Neutrophil (primary cell): ENCODE results near the gene INAVA.

Experiments used
- H3K27ac ChIP-seq: fragments of 200-600 bp; sonication (generic); 2 replicates; pipeline ENCODE4 v1.5.1; 2016; ENCODE audit warnings: mild to moderate bottlenecking, moderate library complexity
- H3K27me3 ChIP-seq: fragments of 200-600 bp; sonication (generic); 2 replicates; pipeline ENCODE4 v1.6.0; 2016; ENCODE audit warnings: mild to moderate bottlenecking
- H3K36me3 ChIP-seq: fragments of 200-600 bp; sonication (generic); 2 replicates; pipeline ENCODE4 v1.5.1; 2017
- H3K4me1 ChIP-seq, 2 experiments: fragments of 200-600 bp in 1 of 2; sonication (generic) in 1 of 2; 1 replicate in 1 of 2; 2 replicates in 1 of 2; pipeline versions ENCODE4 v1.5.1 to v1.6.1; 2013 to 2016; ENCODE audit warnings: low read depth in 1 of 2, low read length in 1 of 2, mild to moderate bottlenecking in 1 of 2, moderate library complexity in 1 of 2; ENCODE audit not compliant: control insufficient read depth in 1 of 2, insufficient read depth in 1 of 2
- H3K4me3 ChIP-seq, 2 experiments: fragments of 200-600 bp in 1 of 2; sonication (generic) in 1 of 2; 1 replicate in 1 of 2; 2 replicates in 1 of 2; pipeline ENCODE4 v1.5.1; 2013 to 2016; ENCODE audit warnings: low read depth in 1 of 2, low read length in 1 of 2, mild to moderate bottlenecking in 1 of 2, moderate library complexity in 1 of 2
- H3K9me3 ChIP-seq: fragments of 200-600 bp; sonication (generic); 2 replicates; pipeline ENCODE4 v1.5.1; 2016
- TF ChIP-seq, protein P1 (sequence below): fragments of 200-600 bp; sonication (generic); IDR thresholded peaks from 2 replicates; pipeline ENCODE4 v1.5.1; 2016; ENCODE audit warnings: antibody characterized with exemption

Gene INAVA

DNA sequence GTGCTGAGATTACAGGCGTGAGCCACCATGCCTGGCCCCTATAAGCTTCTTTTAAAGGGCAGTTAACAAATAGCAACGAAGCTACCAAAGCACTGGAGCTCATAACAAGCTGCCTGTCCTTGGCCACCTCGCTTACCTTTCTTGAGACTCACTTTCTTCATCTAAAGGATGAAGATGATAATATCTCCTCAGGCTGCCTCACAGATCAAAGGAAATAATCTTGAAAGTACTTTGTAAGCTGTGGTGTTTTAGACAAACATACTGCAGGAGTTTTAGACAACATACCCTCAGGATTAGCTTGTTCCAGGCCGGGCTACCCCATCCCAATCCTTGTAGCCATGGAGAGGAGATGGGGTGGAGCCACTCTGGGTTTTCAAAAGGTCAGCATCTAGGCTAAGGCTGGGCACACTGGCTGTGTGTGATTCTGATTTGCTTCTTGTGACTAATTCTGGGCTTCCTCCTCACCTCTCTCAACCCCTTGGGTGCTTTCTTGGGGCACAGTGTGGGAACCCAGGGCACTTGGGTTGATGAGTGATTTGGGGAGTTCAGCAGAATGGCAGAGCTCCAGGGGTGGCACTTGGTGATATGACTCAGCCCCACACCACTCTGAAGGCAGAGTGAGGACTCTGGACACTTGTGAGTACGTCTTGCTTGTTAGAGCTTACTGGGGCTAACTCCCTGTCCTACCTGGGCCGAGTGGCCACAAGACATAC is 16.7 kb upstream of the INAVA start:
- Histone ChIP-seq H3K4me3 (no peak overlapping the region), H3K27me3 (peaks cover 27% of the 10 kb centered on the region), H3K27ac (no peak overlapping the region), H3K4me1 (peaks cover 11 to 12% of the 10 kb centered on the region in 2 experiments), H3K36me3 (no peaks in the 10 kb centered on the region), H3K9me3 (no peaks in the 10 kb centered on the region)
- TF ChIP-seq, protein P1, sequence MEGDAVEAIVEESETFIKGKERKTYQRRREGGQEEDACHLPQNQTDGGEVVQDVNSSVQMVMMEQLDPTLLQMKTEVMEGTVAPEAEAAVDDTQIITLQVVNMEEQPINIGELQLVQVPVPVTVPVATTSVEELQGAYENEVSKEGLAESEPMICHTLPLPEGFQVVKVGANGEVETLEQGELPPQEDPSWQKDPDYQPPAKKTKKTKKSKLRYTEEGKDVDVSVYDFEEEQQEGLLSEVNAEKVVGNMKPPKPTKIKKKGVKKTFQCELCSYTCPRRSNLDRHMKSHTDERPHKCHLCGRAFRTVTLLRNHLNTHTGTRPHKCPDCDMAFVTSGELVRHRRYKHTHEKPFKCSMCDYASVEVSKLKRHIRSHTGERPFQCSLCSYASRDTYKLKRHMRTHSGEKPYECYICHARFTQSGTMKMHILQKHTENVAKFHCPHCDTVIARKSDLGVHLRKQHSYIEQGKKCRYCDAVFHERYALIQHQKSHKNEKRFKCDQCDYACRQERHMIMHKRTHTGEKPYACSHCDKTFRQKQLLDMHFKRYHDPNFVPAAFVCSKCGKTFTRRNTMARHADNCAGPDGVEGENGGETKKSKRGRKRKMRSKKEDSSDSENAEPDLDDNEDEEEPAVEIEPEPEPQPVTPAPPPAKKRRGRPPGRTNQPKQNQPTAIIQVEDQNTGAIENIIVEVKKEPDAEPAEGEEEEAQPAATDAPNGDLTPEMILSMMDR, result no peak

- Histone ChIP-seq H3K27me3 (peaks cover 4% of the 10 kb centered on the region), H3K36me3 (no peaks in the 10 kb centered on the region), H3K27ac (no peak overlapping the region), H3K9me3 (no peaks in the 10 kb centered on the region), H3K4me3 (no peak overlapping the region), H3K4me1 (no peaks in the 10 kb centered on the region)
- TF ChIP-seq, protein P1, result no peak
These were observed 14.5 kb upstream of the INAVA start for GRCh38 chr1:200880212-200880611.

DNA sequence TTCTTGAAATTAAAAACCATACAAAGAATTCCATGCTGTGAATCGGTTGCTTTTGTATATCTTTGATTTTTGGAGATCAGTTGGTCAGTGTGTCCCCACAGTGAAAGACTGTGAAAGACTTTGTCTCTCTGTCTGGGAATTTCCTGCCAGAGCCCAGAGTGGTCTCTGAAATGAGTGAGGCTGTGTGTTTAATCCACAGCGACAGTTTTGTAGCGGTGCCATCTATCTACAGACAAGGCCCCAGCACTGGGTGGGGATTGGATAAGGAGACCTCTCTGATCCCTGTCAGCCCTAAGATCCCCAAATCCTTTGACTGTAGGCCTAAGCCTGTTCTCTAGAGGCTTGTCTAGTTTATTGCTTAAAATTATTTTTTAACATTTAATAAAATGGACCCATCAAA is 11.6 kb upstream of the INAVA start:
- H3K27me3 ChIP-seq, result no peaks in the 10 kb centered on the region
- H3K36me3 ChIP-seq, result no peaks in the 10 kb centered on the region
- H3K4me1 ChIP-seq, result peaks cover 8 to 10% of the 10 kb centered on the region in 2 experiments
- no peak overlapping the region for H3K27ac ChIP-seq
- H3K9me3 ChIP-seq, result no peaks in the 10 kb centered on the region
- no peak overlapping the region for H3K4me3 ChIP-seq
- TF ChIP-seq, protein P1, result no peak

DNA sequence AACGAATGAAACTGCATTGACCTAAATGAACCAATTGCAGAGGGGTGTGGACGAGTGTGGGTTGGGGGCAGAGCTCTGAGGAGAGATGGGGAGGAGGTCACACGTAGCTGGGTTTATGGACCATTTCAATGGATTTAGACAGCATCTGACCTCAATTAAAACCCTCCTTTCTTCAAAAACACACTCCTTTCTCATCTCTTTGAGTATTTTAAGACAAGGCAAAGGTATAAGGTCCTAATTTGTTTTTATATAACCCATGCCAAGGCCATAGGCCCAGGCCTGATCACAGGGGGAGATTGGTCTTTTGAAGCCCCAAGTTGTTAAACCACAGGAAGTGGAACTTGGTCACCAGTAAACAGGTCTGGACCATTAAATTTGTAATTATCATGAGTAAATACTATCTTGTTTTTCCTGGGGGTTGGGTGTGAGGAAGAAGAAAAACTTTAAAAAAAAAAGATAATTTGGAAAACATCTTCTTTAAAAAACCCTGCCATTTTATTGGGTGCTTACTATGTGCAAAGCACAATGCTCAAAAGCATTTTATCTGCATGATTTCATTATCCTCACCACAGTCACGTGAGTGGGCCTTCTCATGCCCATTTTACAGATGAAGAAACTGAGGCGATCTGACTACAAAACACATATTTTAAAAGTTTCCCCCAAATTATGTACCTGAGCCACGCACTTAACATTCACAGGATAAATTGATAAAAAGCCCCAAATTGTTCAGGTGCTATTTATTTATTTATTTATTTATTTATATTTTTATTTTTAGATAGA is 8.9 kb upstream of the INAVA start:
- H3K27me3 ChIP-seq, result no peaks in the 10 kb centered on the region
- H3K4me3 ChIP-seq, result no peak overlapping the region
- no peak overlapping the region for H3K27ac ChIP-seq
- H3K4me1 ChIP-seq, result peaks cover 24 to 25% of the 10 kb centered on the region in 2 experiments
- no peaks in the 10 kb centered on the region for H3K9me3 ChIP-seq
- H3K36me3 ChIP-seq, result no peaks in the 10 kb centered on the region
- TF ChIP-seq, protein P1, result no peak

GRCh38 chr1:200886594-200886993 is 8.1 kb upstream of the INAVA start:
- no peaks in the 10 kb centered on the region for H3K9me3 ChIP-seq
- H3K4me1 ChIP-seq, result peaks cover 28 to 33% of the 10 kb centered on the region in 2 experiments
- no peaks in the 10 kb centered on the region for H3K36me3 ChIP-seq
- H3K27me3 ChIP-seq, result no peaks in the 10 kb centered on the region
- no peak overlapping the region for H3K27ac ChIP-seq
- TF ChIP-seq, protein P1, result no peak
- no peak overlapping the region for H3K4me3 ChIP-seq
